Esophagus muscularis mucosa (tissue), 3 donors: ENCODE measurements around the gene RNF224.

Experiments
- POLR2A ChIP-seq: fragments of 450-650 bp; IDR thresholded peaks from one replicate; pipeline ENCODE4 v1.6.1; 2017; ENCODE audit warnings: antibody characterized with exemption, moderate library complexity, mild to moderate bottlenecking, low read depth
- POLR2AphosphoS5 ChIP-seq, 2 donors: sonication (generic); formaldehyde crosslinking; IDR thresholded peaks; one replicate each; pipeline ENCODE4 v1.6.1; 2017; ENCODE audit warnings: antibody characterized with exemption in 2 of 2
- TF ChIP-seq, protein P1 (sequence below), 3 experiments: fragments of 200-600 bp in 2 of 3; fragments of 450-650 bp in 1 of 3; sonication (generic) in 2 of 3; IDR thresholded peaks; one replicate each; pipeline ENCODE4 v1.5.1; 2017 to 2019; ENCODE audit warnings: antibody characterized with exemption in 3 of 3, mild to moderate bottlenecking in 2 of 3, moderate library complexity in 1 of 3

GRCh38 chr9:137237759-137238726, 10.7 kb downstream of the RNF224 start:
- TF ChIP-seq, protein P1, sequence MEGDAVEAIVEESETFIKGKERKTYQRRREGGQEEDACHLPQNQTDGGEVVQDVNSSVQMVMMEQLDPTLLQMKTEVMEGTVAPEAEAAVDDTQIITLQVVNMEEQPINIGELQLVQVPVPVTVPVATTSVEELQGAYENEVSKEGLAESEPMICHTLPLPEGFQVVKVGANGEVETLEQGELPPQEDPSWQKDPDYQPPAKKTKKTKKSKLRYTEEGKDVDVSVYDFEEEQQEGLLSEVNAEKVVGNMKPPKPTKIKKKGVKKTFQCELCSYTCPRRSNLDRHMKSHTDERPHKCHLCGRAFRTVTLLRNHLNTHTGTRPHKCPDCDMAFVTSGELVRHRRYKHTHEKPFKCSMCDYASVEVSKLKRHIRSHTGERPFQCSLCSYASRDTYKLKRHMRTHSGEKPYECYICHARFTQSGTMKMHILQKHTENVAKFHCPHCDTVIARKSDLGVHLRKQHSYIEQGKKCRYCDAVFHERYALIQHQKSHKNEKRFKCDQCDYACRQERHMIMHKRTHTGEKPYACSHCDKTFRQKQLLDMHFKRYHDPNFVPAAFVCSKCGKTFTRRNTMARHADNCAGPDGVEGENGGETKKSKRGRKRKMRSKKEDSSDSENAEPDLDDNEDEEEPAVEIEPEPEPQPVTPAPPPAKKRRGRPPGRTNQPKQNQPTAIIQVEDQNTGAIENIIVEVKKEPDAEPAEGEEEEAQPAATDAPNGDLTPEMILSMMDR (IDR thresholded peaks at IDR 0.05), result no peak
- TF ChIP-seq POLR2A, result no peak
- no peak for TF ChIP-seq POLR2AphosphoS5 (IDR thresholded peaks at IDR 0.05)
